Smooth muscle cell of the brain vasculature (primary cell): ENCODE results near the gene SMCP.

ENCODE experiments used
- DNase-seq: peaks from one replicate; pipeline ENCODE4 v3.0.0-alpha.2; 2012; ENCODE audit warnings: low read depth, low spot score

Gene SMCP

GRCh38 chr1:152878042-152878441 lies at the start of gene SMCP:
SMCP (plus strand) TSS chr1:152878322; CDS start chr1:152884423, 6,101 bp downstream.
- no peak for DNase-seq

- DNase-seq, result no peak
These were observed 41.3 kb upstream of the SMCP start for GRCh38 chr1:152836870-152837269.

- no peak for DNase-seq
These were observed 35.6 kb upstream of the SMCP start, which contains the start of gene LCE6A for GRCh38 chr1:152842556-152842955. LCE6A (plus strand) TSS chr1:152842856; CDS start chr1:152843521, 665 bp downstream.

GRCh38 chr1:152855661-152856060 lies 22.5 kb upstream of the SMCP start:
- no peak for DNase-seq

GRCh38 chr1:152858062-152858461 lies 20.1 kb upstream of the SMCP start:
- no peak for DNase-seq

- no peak for DNase-seq
These were observed 18.4 kb upstream of the SMCP start, which contains the start of gene LCE7A for GRCh38 chr1:152859696-152860095. LCE7A (plus strand) TSS chr1:152859996; CDS start chr1:152860698, 702 bp downstream.

GRCh38 chr1:152860129-152860528 lies 18.0 kb upstream of the SMCP start:
- DNase-seq, result no peak

- no peak for DNase-seq
These were observed 16.7 kb upstream of the SMCP start for GRCh38 chr1:152861374-152861773.

- no peak for DNase-seq
These were observed 13.7 kb upstream of the SMCP start for GRCh38 chr1:152864443-152864842.

GRCh38 chr1:152866321-152866720 lies 11.8 kb upstream of the SMCP start:
- DNase-seq, result no peak

GRCh38 chr1:152869808-152870419 lies 8.2 kb upstream of the SMCP start:
- DNase-seq, result peak; percentile 20

GRCh38 chr1:152870831-152871730 lies 7.0 kb upstream of the SMCP start:
- DNase-seq, result no peak

- DNase-seq, result no peak
These were observed 6.4 kb upstream of the SMCP start for GRCh38 chr1:152871731-152872126.

- no peak for DNase-seq
These were observed 4.6 kb upstream of the SMCP start for GRCh38 chr1:152873495-152873894.

GRCh38 chr1:152876827-152877226 lies 1.3 kb upstream of the SMCP start:
- DNase-seq, result no peak

- no peak for DNase-seq
These were observed 1.6 kb downstream of the SMCP start for GRCh38 chr1:152879559-152880198.

GRCh38 chr1:152880316-152880715 lies 2.2 kb downstream of the SMCP start:
- DNase-seq, result no peak

- DNase-seq, result no peak
These were observed 2.8 kb downstream of the SMCP start for GRCh38 chr1:152880907-152881306.

GRCh38 chr1:152884085-152884484 lies 6.0 kb downstream of the SMCP start:
- no peak for DNase-seq

GRCh38 chr1:152884506-152884905 lies 6.4 kb downstream of the SMCP start:
- no peak for DNase-seq

GRCh38 chr1:152884966-152885624 lies 7.0 kb downstream of the SMCP start:
- DNase-seq, result no peak

- no peak for DNase-seq
These were observed 8.0 kb downstream of the SMCP start for GRCh38 chr1:152886085-152886484.
